GM23338 (cell line): ENCODE data around the gene AKTIP. TPM values are rescaled to one million over a fixed set of nuclear protein-coding genes. Genes with fewer than 3 reads are reported as not detected.

Experiments used
- ATAC-seq: fragments of 200-7000 bp; cut with Tn5 transposase; 3 replicates; pipeline ENCODE4 v1.9.1; 2020
- DNase-seq: peaks from one replicate; pipeline ENCODE4 v3.0.0-alpha.2; 2015; ENCODE audit warnings: low spot score
- H2AFZ ChIP-seq: fragments of 200-600 bp; sonication (generic); 2 replicates; pipeline ENCODE4 v1.8.0; 2016; ENCODE audit warnings: antibody characterized with exemption, mild to moderate bottlenecking, moderate library complexity
- H3F3A ChIP-seq: fragments of 200-600 bp; sonication (generic); replicated peaks from 2 replicates; pipeline ENCODE4 v1.8.0; 2017; ENCODE audit warnings: antibody characterized with exemption, mixed run types, low read depth
- H3K27ac ChIP-seq: fragments of 200-600 bp; sonication (generic); 2 replicates; pipeline ENCODE4 v1.6.1; 2016; ENCODE audit warnings: low read depth
- H3K27me3 ChIP-seq: fragments of 200-600 bp; sonication (generic); 2 replicates; pipeline ENCODE4 v1.8.0; 2016; ENCODE audit warnings: mild to moderate bottlenecking, mixed run types, moderate library complexity; ENCODE audit not compliant: insufficient read depth
- H3K36me3 ChIP-seq: fragments of 200-600 bp; sonication (generic); 2 replicates; pipeline ENCODE4 v1.8.0; 2016; ENCODE audit warnings: mild to moderate bottlenecking; ENCODE audit not compliant: insufficient read depth
- H3K4me1 ChIP-seq: fragments of 200-600 bp; sonication (generic); 2 replicates; pipeline ENCODE4 v1.8.0; 2016; ENCODE audit warnings: mild to moderate bottlenecking, moderate library complexity; ENCODE audit not compliant: insufficient read depth
- H3K4me2 ChIP-seq: fragments of 200-600 bp; sonication (generic); 2 replicates; pipeline ENCODE4 v1.7.1; 2017; ENCODE audit warnings: mixed run types
- H3K4me3 ChIP-seq: fragments of 200-600 bp; sonication (generic); 2 replicates; pipeline ENCODE4 v1.6.1; 2016; ENCODE audit warnings: mixed run types
- H3K79me2 ChIP-seq: fragments of 200-600 bp; sonication (generic); replicated peaks from 2 replicates; pipeline ENCODE4 v1.8.0; 2017; ENCODE audit warnings: mild to moderate bottlenecking; ENCODE audit not compliant: insufficient read depth
- H3K9me2 ChIP-seq: fragments of 200-600 bp; sonication (generic); 2 replicates; pipeline ENCODE4 v1.8.0; 2017; ENCODE audit not compliant: insufficient read depth
- H4K20me1 ChIP-seq: fragments of 200-600 bp; sonication (generic); replicated peaks from 2 replicates; pipeline ENCODE4 v1.8.0; 2017; ENCODE audit warnings: mild to moderate bottlenecking; ENCODE audit not compliant: insufficient read depth
- H3K27ac Mint-ChIP-seq: 2 replicates; pipeline ENCODE4 v1.8.0; 2020; ENCODE audit warnings: inconsistent platforms, mild to moderate bottlenecking, moderate library complexity, mixed read lengths
- H3K27me3 Mint-ChIP-seq: 3 replicates; pipeline ENCODE4 v1.8.0; 2022; ENCODE audit warnings: low read depth, mild to moderate bottlenecking, moderate library complexity, mixed read lengths, inconsistent platforms; ENCODE audit not compliant: insufficient read depth, poor library complexity
- H3K36me3 Mint-ChIP-seq: 3 replicates; pipeline ENCODE4 v1.8.0; 2021; ENCODE audit warnings: low read depth, mild to moderate bottlenecking, inconsistent platforms, moderate library complexity, mixed read lengths
- H3K4me1 Mint-ChIP-seq: 3 replicates; pipeline ENCODE4 v1.8.0; 2020; ENCODE audit warnings: mild to moderate bottlenecking, inconsistent platforms, mixed read lengths
- H3K4me3 Mint-ChIP-seq: 3 replicates; pipeline ENCODE4 v1.8.0; 2021; ENCODE audit warnings: moderate library complexity, mild to moderate bottlenecking, inconsistent platforms, mixed read lengths
- H3K9me3 Mint-ChIP-seq: 3 replicates; pipeline ENCODE4 v1.8.0; 2020; ENCODE audit warnings: moderate library complexity, mild to moderate bottlenecking, inconsistent platforms, mixed read lengths
- polyA plus RNA-seq: library from polyadenylated mRNA; unstranded; fragments of >200 nt; fragmentation: Nextera tagmentation; extraction: Ambion mirVana; gene quantifications from 2 replicates; pipeline ENCODE4 v1.2.1, GENCODE V29; 2016
- total RNA-seq: library from RNA; depleted of rRNA; stranded (reverse); fragments of >200 nt; shearing (Covaris generic); gene quantifications from 2 replicates; pipeline ENCODE4 v1.2.3, GENCODE V29; 2014
- TF ChIP-seq, protein P1 (sequence below): IDR thresholded peaks from 2 replicates; pipeline ENCODE4 v1.6.1; 2016; ENCODE audit warnings: antibody characterized with exemption
- TF ChIP-seq, protein P2 (sequence below): fragments of 250-450 bp; sonication (Bioruptor Pico); IDR thresholded peaks from 2 replicates; pipeline ENCODE4 v1.5.0; 2020; ENCODE audit warnings: mild to moderate bottlenecking, moderate library complexity

AKTIP gene
- total and polyA plus RNA-seq, 2 experiments from 2014 or later = 17.3 to 21.6 TPM

DNA sequence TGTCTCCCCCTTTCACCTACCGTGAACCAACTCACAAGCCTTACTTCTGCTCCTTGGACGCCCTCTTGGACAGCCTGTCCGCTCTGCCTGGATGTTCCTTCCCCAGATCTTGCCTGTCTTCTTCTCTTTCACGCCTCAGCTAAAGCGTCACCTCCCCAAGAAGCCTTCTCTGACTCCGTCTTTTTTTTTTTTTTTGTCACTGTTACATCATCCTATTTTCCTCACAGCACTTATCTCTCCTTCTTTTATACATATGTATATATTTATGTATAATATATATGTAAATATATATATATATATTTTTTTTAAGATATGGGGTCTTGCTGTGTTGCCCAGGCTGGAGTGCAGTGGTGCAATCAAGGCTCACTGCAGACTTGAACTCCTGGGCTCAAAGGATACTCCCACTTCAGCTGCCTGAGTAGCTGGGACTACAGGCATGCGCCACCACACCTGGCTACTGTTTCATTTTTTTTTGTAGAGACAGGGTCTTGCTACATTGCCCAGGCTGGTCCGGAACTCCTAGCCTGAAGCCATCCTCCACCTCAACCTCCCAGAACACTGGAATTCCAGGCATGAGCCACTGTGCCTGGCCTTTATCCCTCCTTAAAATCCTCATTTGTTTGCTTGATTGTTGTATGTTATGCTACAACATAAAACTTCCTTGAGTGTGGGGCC, 16.5 kb upstream of the AKTIP start:
- Histone ChIP-seq H3F3A (no peaks in the 10 kb centered on the region), H3K4me2 (no peak overlapping the region), H3K79me2 (no peaks in the 10 kb centered on the region), H4K20me1 (no peaks in the 10 kb centered on the region), H3K36me3 (no peaks in the 10 kb centered on the region), H3K27me3 (no peaks in the 10 kb centered on the region), H3K9me2 (no peaks in the 10 kb centered on the region), H2AFZ (peak overlapping the region; percentile 10; the same call in 1 of the 2 replicates), H3K4me3 (no peak overlapping the region), H3K27ac (no peak overlapping the region), H3K4me1 (no peaks in the 10 kb centered on the region)
- TF ChIP-seq, protein P1, sequence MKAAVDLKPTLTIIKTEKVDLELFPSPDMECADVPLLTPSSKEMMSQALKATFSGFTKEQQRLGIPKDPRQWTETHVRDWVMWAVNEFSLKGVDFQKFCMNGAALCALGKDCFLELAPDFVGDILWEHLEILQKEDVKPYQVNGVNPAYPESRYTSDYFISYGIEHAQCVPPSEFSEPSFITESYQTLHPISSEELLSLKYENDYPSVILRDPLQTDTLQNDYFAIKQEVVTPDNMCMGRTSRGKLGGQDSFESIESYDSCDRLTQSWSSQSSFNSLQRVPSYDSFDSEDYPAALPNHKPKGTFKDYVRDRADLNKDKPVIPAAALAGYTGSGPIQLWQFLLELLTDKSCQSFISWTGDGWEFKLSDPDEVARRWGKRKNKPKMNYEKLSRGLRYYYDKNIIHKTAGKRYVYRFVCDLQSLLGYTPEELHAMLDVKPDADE = no peak
- TF ChIP-seq, protein P2, sequence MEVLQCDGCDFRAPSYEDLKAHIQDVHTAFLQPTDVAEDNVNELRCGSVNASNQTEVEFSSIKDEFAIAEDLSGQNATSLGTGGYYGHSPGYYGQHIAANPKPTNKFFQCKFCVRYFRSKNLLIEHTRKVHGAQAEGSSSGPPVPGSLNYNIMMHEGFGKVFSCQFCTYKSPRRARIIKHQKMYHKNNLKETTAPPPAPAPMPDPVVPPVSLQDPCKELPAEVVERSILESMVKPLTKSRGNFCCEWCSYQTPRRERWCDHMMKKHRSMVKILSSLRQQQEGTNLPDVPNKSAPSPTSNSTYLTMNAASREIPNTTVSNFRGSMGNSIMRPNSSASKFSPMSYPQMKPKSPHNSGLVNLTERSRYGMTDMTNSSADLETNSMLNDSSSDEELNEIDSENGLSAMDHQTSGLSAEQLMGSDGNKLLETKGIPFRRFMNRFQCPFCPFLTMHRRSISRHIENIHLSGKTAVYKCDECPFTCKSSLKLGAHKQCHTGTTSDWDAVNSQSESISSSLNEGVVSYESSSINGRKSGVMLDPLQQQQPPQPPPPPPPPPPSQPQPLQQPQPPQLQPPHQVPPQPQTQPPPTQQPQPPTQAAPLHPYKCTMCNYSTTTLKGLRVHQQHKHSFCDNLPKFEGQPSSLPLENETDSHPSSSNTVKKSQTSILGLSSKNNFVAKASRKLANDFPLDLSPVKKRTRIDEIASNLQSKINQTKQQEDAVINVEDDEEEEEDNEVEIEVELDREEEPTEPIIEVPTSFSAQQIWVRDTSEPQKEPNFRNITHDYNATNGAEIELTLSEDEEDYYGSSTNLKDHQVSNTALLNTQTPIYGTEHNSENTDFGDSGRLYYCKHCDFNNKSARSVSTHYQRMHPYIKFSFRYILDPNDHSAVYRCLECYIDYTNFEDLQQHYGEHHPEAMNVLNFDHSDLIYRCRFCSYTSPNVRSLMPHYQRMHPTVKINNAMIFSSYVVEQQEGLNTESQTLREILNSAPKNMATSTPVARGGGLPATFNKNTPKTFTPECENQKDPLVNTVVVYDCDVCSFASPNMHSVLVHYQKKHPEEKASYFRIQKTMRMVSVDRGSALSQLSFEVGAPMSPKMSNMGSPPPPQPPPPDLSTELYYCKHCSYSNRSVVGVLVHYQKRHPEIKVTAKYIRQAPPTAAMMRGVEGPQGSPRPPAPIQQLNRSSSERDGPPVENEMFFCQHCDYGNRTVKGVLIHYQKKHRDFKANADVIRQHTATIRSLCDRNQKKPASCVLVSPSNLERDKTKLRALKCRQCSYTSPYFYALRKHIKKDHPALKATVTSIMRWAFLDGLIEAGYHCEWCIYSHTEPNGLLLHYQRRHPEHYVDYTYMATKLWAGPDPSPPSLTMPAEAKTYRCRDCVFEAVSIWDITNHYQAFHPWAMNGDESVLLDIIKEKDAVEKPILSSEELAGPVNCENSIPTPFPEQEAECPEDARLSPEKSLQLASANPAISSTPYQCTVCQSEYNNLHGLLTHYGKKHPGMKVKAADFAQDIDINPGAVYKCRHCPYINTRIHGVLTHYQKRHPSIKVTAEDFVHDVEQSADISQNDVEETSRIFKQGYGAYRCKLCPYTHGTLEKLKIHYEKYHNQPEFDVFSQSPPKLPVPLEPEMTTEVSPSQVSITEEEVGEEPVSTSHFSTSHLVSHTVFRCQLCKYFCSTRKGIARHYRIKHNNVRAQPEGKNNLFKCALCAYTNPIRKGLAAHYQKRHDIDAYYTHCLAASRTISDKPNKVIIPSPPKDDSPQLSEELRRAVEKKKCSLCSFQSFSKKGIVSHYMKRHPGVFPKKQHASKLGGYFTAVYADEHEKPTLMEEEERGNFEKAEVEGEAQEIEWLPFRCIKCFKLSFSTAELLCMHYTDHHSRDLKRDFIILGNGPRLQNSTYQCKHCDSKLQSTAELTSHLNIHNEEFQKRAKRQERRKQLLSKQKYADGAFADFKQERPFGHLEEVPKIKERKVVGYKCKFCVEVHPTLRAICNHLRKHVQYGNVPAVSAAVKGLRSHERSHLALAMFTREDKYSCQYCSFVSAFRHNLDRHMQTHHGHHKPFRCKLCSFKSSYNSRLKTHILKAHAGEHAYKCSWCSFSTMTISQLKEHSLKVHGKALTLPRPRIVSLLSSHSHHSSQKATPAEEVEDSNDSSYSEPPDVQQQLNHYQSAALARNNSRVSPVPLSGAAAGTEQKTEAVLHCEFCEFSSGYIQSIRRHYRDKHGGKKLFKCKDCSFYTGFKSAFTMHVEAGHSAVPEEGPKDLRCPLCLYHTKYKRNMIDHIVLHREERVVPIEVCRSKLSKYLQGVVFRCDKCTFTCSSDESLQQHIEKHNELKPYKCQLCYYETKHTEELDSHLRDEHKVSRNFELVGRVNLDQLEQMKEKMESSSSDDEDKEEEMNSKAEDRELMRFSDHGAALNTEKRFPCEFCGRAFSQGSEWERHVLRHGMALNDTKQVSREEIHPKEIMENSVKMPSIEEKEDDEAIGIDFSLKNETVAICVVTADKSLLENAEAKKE (CRISPR knock-in tag) = no peak
- Mint-ChIP-seq H3K36me3 (no peaks in the 10 kb centered on the region), H3K4me3 (no peak overlapping the region), H3K4me1 (no peaks in the 10 kb centered on the region), H3K9me3 (peaks cover 7% of the 10 kb centered on the region; the same call in 2 of the 3 replicates), H3K27me3 (peaks cover 2% of the 10 kb centered on the region), H3K27ac (no peak overlapping the region)
- DNase-seq (no peak), ATAC-seq (no peak)
